HG03439 (cell line): Measurements from ENCODE around the gene CCS.
"Not testable (repeated sequence)": the region's sequence is repeated elsewhere in the genome, so short reads cannot be mapped to it uniquely, and the experiment has no call there.

Experiments used
- ATAC-seq: cut with Tn5 transposase; IDR thresholded peaks from one replicate; pipeline ENCODE4 v1.9.1; 2021; ENCODE audit warnings: mild to moderate bottlenecking, moderate library complexity; ENCODE audit not compliant: unreplicated experiment

The CCS gene

GRCh38 chr11:66625041-66625751 is 32.2 kb downstream of the CCS start:
- no peak for ATAC-seq

GRCh38 chr11:66625752-66626149 is 32.8 kb downstream of the CCS start:
- no peak for ATAC-seq

GRCh38 chr11:66626382-66626781 is 33.4 kb downstream of the CCS start:
- no peak for ATAC-seq

GRCh38 chr11:66626926-66627325 is 33.9 kb downstream of the CCS start:
- no peak for ATAC-seq

GRCh38 chr11:66628061-66628603 is 35.1 kb downstream of the CCS start:
- ATAC-seq, result no peak

GRCh38 chr11:66629356-66629755 is 36.4 kb downstream of the CCS start:
- no peak for ATAC-seq

- no peak for ATAC-seq
Measured at GRCh38 chr11:66631883-66632282, 38.9 kb downstream of the CCS start.

GRCh38 chr11:66632952-66633351 is 40.0 kb downstream of the CCS start:
- ATAC-seq, result no peak

GRCh38 chr11:66636411-66636810 is 43.4 kb downstream of the CCS start:
- ATAC-seq, result no peak

GRCh38 chr11:66637557-66638176 is 44.7 kb downstream of the CCS start:
- ATAC-seq, result no peak

- ATAC-seq, result peak; percentile 94
Measured at GRCh38 chr11:66638177-66639065, 45.4 kb downstream of the CCS start, which contains the start of gene RBM4. Gene RBM4 (plus strand): TSS chr11:66638703. CDS start chr11:66639712, 1,009 bp downstream.

GRCh38 chr11:66639066-66639813 is 46.3 kb downstream of the CCS start:
- ATAC-seq, result no peak

- ATAC-seq, result not testable (repeated sequence)
Measured at GRCh38 chr11:66639814-66640340, 46.9 kb downstream of the CCS start.

- no peak for ATAC-seq
Measured at GRCh38 chr11:66641834-66642233, 48.8 kb downstream of the CCS start.

- no peak for ATAC-seq
Measured at GRCh38 chr11:66643745-66644437, 50.9 kb downstream of the CCS start.

- ATAC-seq, result no peak
Measured at GRCh38 chr11:66646828-66647227, 53.8 kb downstream of the CCS start.

GRCh38 chr11:66649903-66650302 is 56.9 kb downstream of the CCS start:
- no peak for ATAC-seq

GRCh38 chr11:66651016-66651415 is 58.0 kb downstream of the CCS start:
- ATAC-seq, result no peak

GRCh38 chr11:66652651-66653050 is 59.7 kb downstream of the CCS start:
- ATAC-seq, result no peak

GRCh38 chr11:66653123-66653522 is 60.1 kb downstream of the CCS start:
- ATAC-seq, result no peak
